Type B pancreatic cell (in vitro differentiated cells): Measurements from ENCODE around the gene DNAH10. TPM values are rescaled to one million over a fixed set of nuclear protein-coding genes. Genes with fewer than 3 reads are reported as not detected.

ENCODE experiments used
- DNase-seq: peaks from one replicate; pipeline ENCODE4 v3.0.0; 2021; ENCODE audit warnings: mixed read lengths; ENCODE audit not compliant: unreplicated experiment; ENCODE audit errors: extremely low spot score
- H3K27ac Mint-ChIP-seq: 2 replicates; pipeline ENCODE4 v1.8.0; 2021; ENCODE audit warnings: mild to moderate bottlenecking, mixed read lengths
- H3K27me3 Mint-ChIP-seq: 2 replicates; pipeline ENCODE4 v1.8.0; 2021; ENCODE audit warnings: mixed read lengths
- H3K36me3 Mint-ChIP-seq: 2 replicates; pipeline ENCODE4 v1.8.0; 2021; ENCODE audit warnings: mixed read lengths
- H3K4me1 Mint-ChIP-seq: one replicate; pipeline ENCODE4 v1.8.0; 2021; ENCODE audit warnings: mixed read lengths; ENCODE audit not compliant: unreplicated experiment
- H3K4me3 Mint-ChIP-seq: 2 replicates; pipeline ENCODE4 v1.8.0; 2021; ENCODE audit warnings: mild to moderate bottlenecking, mixed read lengths
- H3K9me3 Mint-ChIP-seq: 2 replicates; pipeline ENCODE4 v1.8.0; 2021; ENCODE audit warnings: mixed read lengths
- CTCF ChIP-seq: fragments of 200-600 bp; sonication (generic); conservative IDR thresholded peaks from 2 replicates; pipeline ENCODE4 v1.5.0; 2021; ENCODE audit warnings: antibody characterized with exemption, mild to moderate bottlenecking
- total RNA-seq: library from RNA; stranded (reverse); gene quantifications from 2 replicates; pipeline ENCODE4 v1.2.1, GENCODE V29; 2021; ENCODE audit warnings: low replicate concordance

DNAH10 gene
- total RNA-seq, 1 donor from 2014 or later, result 0.56 TPM

- H3K4me1 Mint-ChIP-seq, result no peaks in the 10 kb centered on the region
- H3K36me3 Mint-ChIP-seq, result no peaks in the 10 kb centered on the region
- H3K4me3 Mint-ChIP-seq, result no peak overlapping the region
- no peak for TF ChIP-seq CTCF
- H3K27me3 Mint-ChIP-seq, result peaks cover 9% of the 10 kb centered on the region
- H3K9me3 Mint-ChIP-seq, result no peaks in the 10 kb centered on the region
- H3K27ac Mint-ChIP-seq, result no peak overlapping the region
- no peak for DNase-seq
Measured at GRCh38 chr12:123849517-123849916, 87.4 kb downstream of the DNAH10 start.

- no peak for DNase-seq
- no peaks in the 10 kb centered on the region for H3K9me3 Mint-ChIP-seq
- H3K27me3 Mint-ChIP-seq, result peaks cover 9% of the 10 kb centered on the region
- H3K4me3 Mint-ChIP-seq, result no peak overlapping the region
- no peaks in the 10 kb centered on the region for H3K4me1 Mint-ChIP-seq
- H3K36me3 Mint-ChIP-seq, result no peaks in the 10 kb centered on the region
- H3K27ac Mint-ChIP-seq, result no peak overlapping the region
- no peak for TF ChIP-seq CTCF
Measured at GRCh38 chr12:123850246-123851134, 88.4 kb downstream of the DNAH10 start.

- Mint-ChIP-seq H3K27ac (no peak overlapping the region), H3K36me3 (no peaks in the 10 kb centered on the region), H3K9me3 (no peaks in the 10 kb centered on the region), H3K4me1 (no peaks in the 10 kb centered on the region), H3K4me3 (no peak overlapping the region), H3K27me3 (peaks cover 9% of the 10 kb centered on the region)
- no peak for TF ChIP-seq CTCF
- DNase-seq, result no peak
Measured at GRCh38 chr12:123853396-123854070, 91.4 kb downstream of the DNAH10 start.

GRCh38 chr12:123854232-123854631, 92.1 kb downstream of the DNAH10 start:
- no peak for TF ChIP-seq CTCF
- no peaks in the 10 kb centered on the region for H3K9me3 Mint-ChIP-seq
- H3K27me3 Mint-ChIP-seq, result peaks cover 9% of the 10 kb centered on the region
- no peak overlapping the region for H3K27ac Mint-ChIP-seq
- H3K4me1 Mint-ChIP-seq, result no peaks in the 10 kb centered on the region
- H3K4me3 Mint-ChIP-seq, result no peak overlapping the region
- DNase-seq, result no peak
- H3K36me3 Mint-ChIP-seq, result no peaks in the 10 kb centered on the region

- peaks cover 9% of the 10 kb centered on the region for H3K27me3 Mint-ChIP-seq
- H3K4me1 Mint-ChIP-seq, result no peaks in the 10 kb centered on the region
- no peak overlapping the region for H3K4me3 Mint-ChIP-seq
- no peak for DNase-seq
- H3K36me3 Mint-ChIP-seq, result no peaks in the 10 kb centered on the region
- no peak for TF ChIP-seq CTCF
- H3K9me3 Mint-ChIP-seq, result no peaks in the 10 kb centered on the region
- H3K27ac Mint-ChIP-seq, result no peak overlapping the region
Measured at GRCh38 chr12:123854918-123855317, 92.8 kb downstream of the DNAH10 start.
